Caco-2 (cell line): ENCODE data around the gene MYO9B. TPM values are rescaled to one million over a fixed set of nuclear protein-coding genes. Genes with fewer than 3 reads are reported as not detected.

ENCODE experiments used
- BruUV-seq: library from RNA; stranded (reverse); fragments of 400-500 nt; replicated peaks from 2 replicates; lab custom pipeline; 2021; lab: Mats Ljungman, UMichigan
- CTCF ChIA-PET: fragments of 300-600 bp; sonication (Branson Sonifier 250); formaldehyde crosslinking; loops from one replicate; lab custom pipeline; 2022; ENCODE audit warnings: antibody characterized with exemption; lab: Charles Lee
- POLR2A ChIA-PET: fragments of 300-600 bp; sonication (Branson Sonifier 250); formaldehyde crosslinking; loops from one replicate; lab custom pipeline; 2022; ENCODE audit warnings: antibody characterized with exemption; lab: Charles Lee
- DNase-seq, 2 experiments: peaks; one replicate each; pipeline versions ENCODE4 v3.0.0 to v3.0.0-alpha.2; 2020 to 2022
- H3K27me3 ChIP-seq: replicated peaks from 2 replicates; pipeline ENCODE4 v1.6.0; 2011; ENCODE audit warnings: low read length; ENCODE audit not compliant: control insufficient read depth, insufficient read depth
- H3K36me3 ChIP-seq: 2 replicates; pipeline ENCODE4 v1.5.1; 2011; ENCODE audit warnings: low read length; ENCODE audit not compliant: control insufficient read depth, insufficient read depth
- H3K4me1 ChIP-seq: fragments of 250-450 bp; sonication (Bioruptor Pico); 2 replicates; pipeline ENCODE4 v1.5.1; 2020; ENCODE audit warnings: mild to moderate bottlenecking
- H3K4me3 ChIP-seq: 2 replicates; pipeline ENCODE4 v1.5.1; 2011; ENCODE audit warnings: low read depth, mild to moderate bottlenecking, control low read depth, low read length
- H3K9me3 ChIP-seq: fragments of 250-450 bp; sonication (Bioruptor Pico); 2 replicates; pipeline ENCODE4 v1.5.1; 2020; ENCODE audit warnings: mild to moderate bottlenecking, moderate library complexity
- H3K27ac Mint-ChIP-seq: one replicate; pipeline ENCODE4 v1.8.0; 2022; ENCODE audit warnings: mixed read lengths; ENCODE audit not compliant: unreplicated experiment
- H3K27me3 Mint-ChIP-seq: one replicate; pipeline ENCODE4 v1.8.0; 2022; ENCODE audit warnings: mixed read lengths; ENCODE audit not compliant: insufficient read depth, unreplicated experiment
- H3K36me3 Mint-ChIP-seq: one replicate; pipeline ENCODE4 v1.8.0; 2022; ENCODE audit warnings: mild to moderate bottlenecking, mixed read lengths; ENCODE audit not compliant: insufficient read depth, unreplicated experiment
- H3K4me1 Mint-ChIP-seq: one replicate; pipeline ENCODE4 v1.8.0; 2022; ENCODE audit warnings: low read depth, mixed read lengths; ENCODE audit not compliant: unreplicated experiment
- H3K4me3 Mint-ChIP-seq: one replicate; pipeline ENCODE4 v1.8.0; 2022; ENCODE audit warnings: mild to moderate bottlenecking, moderate library complexity, mixed read lengths; ENCODE audit not compliant: unreplicated experiment
- H3K9me3 Mint-ChIP-seq: one replicate; pipeline ENCODE4 v1.8.0; 2022; ENCODE audit warnings: mixed read lengths; ENCODE audit not compliant: unreplicated experiment
- intact Hi-C: fragments of 100-400 bp; cut with micrococcal nuclease; formaldehyde crosslinking; loops from one replicate; pipeline ENCODE4 v1.10.0; 2022; ENCODE audit not compliant: unreplicated experiment
- total RNA-seq: library from RNA; stranded (reverse); gene quantifications from 2 replicates; pipeline ENCODE4 v1.2.3, GENCODE V29; 2022
- TF ChIP-seq, protein P1 (sequence below), 2 experiments: fragments of 200-600 bp in 1 of 2; IDR thresholded peaks; 1 replicate in 1 of 2; 2 replicates in 1 of 2; pipeline versions ENCODE4 v1.5.1 to v1.8.0; 2011 to 2022; ENCODE audit warnings: antibody characterized with exemption in 1 of 2, control low read depth in 1 of 2, inconsistent platforms in 1 of 2, low read depth in 1 of 2, low read length in 1 of 2, mild to moderate bottlenecking in 1 of 2, moderate library complexity in 1 of 2; ENCODE audit not compliant: insufficient read depth in 1 of 2, severe bottlenecking in 1 of 2, unreplicated experiment in 1 of 2

Gene MYO9B
- total RNA-seq, 1 experiment from 2014 or later, result 47.6 TPM

DNA sequence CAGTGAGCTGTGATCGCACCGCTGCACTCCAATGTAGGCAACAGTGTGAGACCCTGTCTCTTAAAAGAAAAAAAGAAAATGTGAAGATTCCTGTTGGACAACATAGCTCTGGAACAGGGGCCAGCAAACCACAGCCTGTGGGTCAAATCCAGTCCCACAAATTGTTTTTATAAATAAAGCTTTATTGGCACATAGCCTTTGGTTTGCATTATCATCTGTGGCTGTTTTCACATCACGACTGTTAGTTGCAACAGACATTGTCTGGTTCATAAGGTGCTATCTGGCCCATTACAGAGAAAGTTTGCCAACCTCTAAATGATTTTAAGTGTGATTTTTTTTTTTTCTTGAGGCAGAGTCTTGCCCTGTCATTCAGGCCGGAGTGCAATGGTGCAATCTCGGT, 90.1 kb downstream of the MYO9B start:
- ChIA-PET CTCF (no interaction called here), POLR2A (no interaction called here)
- Histone ChIP-seq H3K4me1 (no peaks in the 10 kb centered on the region), H3K4me3 (no peak overlapping the region), H3K36me3 (no peaks in the 10 kb centered on the region; the same call in 1 of the 2 replicates), H3K9me3 (no peaks in the 10 kb centered on the region), H3K27me3 (no peaks in the 10 kb centered on the region)
- no TSS peak for BruUV-seq
- Mint-ChIP-seq H3K4me1 (no peaks in the 10 kb centered on the region), H3K36me3 (peaks cover 48% of the 10 kb centered on the region), H3K27me3 (no peaks in the 10 kb centered on the region), H3K4me3 (no peak overlapping the region), H3K27ac (no peak overlapping the region), H3K9me3 (no peaks in the 10 kb centered on the region)
- no peak for DNase-seq
- intact Hi-C loops, result no loop called here
- TF ChIP-seq, protein P1, sequence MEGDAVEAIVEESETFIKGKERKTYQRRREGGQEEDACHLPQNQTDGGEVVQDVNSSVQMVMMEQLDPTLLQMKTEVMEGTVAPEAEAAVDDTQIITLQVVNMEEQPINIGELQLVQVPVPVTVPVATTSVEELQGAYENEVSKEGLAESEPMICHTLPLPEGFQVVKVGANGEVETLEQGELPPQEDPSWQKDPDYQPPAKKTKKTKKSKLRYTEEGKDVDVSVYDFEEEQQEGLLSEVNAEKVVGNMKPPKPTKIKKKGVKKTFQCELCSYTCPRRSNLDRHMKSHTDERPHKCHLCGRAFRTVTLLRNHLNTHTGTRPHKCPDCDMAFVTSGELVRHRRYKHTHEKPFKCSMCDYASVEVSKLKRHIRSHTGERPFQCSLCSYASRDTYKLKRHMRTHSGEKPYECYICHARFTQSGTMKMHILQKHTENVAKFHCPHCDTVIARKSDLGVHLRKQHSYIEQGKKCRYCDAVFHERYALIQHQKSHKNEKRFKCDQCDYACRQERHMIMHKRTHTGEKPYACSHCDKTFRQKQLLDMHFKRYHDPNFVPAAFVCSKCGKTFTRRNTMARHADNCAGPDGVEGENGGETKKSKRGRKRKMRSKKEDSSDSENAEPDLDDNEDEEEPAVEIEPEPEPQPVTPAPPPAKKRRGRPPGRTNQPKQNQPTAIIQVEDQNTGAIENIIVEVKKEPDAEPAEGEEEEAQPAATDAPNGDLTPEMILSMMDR (IDR thresholded peaks at IDR 0.05; ENCODE audit: insufficient read depth in 1 of 2, low read depth in 1 of 2, low read length in 1 of 2, severe bottlenecking in 1 of 2, unreplicated experiment in 1 of 2), result no peak

DNA sequence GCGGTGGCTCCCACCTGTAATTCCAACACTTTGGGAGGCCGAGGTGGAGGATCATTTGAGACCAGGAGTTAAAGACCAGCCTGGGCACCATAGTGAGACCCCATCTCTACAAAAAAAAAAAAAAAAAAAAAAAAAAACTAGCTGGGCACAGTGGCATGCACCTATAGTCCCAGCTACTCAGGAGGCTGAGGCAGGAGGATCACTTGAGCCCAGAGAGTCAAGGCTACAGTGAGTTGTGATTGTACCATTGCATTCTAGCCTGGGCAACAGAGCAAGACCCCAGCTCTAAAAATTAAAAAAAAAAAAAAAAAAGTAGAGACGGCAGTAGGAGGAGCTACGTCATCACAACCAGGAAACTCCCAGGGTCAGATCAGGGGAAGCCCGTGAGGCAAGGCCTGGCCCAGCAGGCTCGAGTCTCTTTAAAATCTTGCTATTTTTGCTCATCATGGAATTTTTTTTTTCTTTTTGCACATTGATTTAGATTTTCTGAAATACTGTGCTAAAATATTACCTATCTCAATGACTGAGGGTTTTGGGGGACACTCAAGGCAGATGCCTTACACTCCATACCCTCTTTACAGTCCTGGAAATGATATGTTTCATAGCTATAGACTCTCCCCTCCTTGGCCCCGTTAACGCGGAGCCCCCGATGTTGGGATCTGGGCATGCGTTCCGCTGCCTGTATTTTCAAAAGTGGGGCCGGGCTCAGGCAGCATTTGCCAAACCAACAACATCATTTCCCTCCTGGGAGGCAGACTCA, 95.1 kb downstream of the MYO9B start:
- Histone ChIP-seq H3K4me1 (peaks cover 5% of the 10 kb centered on the region; the same call in 1 of the 2 replicates), H3K27me3 (no peaks in the 10 kb centered on the region), H3K9me3 (no peaks in the 10 kb centered on the region), H3K36me3 (no peaks in the 10 kb centered on the region; the same call in 1 of the 2 replicates), H3K4me3 (no peak overlapping the region)
- no peak overlapping the region for H3K27ac Mint-ChIP-seq
- ChIA-PET POLR2A (interaction anchor here (0.6 kb wide), 1 partner anchor 45 kb away, joined by 3 read pairs; the partner anchor contains the start of gene USE1), CTCF (no interaction called here)
- intact Hi-C loops, result no loop called here
- peaks cover 29% of the 10 kb centered on the region for H3K36me3 Mint-ChIP-seq
- H3K9me3 Mint-ChIP-seq, result no peaks in the 10 kb centered on the region
- no TSS peak for BruUV-seq
- H3K27me3 Mint-ChIP-seq, result no peaks in the 10 kb centered on the region
- H3K4me3 Mint-ChIP-seq, result no peak overlapping the region
- DNase-seq, result no peak
- peaks cover 7% of the 10 kb centered on the region for H3K4me1 Mint-ChIP-seq
- TF ChIP-seq, protein P1 (IDR thresholded peaks at IDR 0.05; ENCODE audit: insufficient read depth in 1 of 2, low read depth in 1 of 2, low read length in 1 of 2, severe bottlenecking in 1 of 2, unreplicated experiment in 1 of 2), result no peak

DNA sequence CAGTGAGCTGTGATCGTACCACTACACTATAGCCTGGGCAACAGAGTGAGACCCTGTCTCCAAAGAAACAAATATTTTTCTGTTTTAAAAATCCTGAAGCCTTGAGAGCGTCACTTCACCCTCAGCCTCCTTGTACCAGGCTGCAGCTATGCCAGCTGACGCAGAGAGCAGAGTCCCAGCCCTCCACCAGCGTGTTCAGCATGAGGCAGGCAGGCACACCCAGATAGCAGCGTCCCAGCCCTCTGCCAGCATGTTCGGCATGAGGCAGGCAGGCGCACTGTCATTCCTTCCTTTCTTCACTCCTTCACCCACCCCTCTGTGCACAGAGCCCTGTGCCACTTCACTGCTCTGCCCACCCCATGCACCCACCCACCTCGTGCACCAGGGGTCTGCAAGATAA, 96.3 kb downstream of the MYO9B start:
- Histone ChIP-seq H3K36me3 (no peaks in the 10 kb centered on the region; the same call in 1 of the 2 replicates), H3K9me3 (no peaks in the 10 kb centered on the region), H3K27me3 (no peaks in the 10 kb centered on the region), H3K4me3 (no peak overlapping the region), H3K4me1 (peaks cover 5% of the 10 kb centered on the region; the same call in 1 of the 2 replicates)
- H3K36me3 Mint-ChIP-seq, result peaks cover 31% of the 10 kb centered on the region
- no peak overlapping the region for H3K4me3 Mint-ChIP-seq
- intact Hi-C loops, result no loop called here
- H3K27me3 Mint-ChIP-seq, result no peaks in the 10 kb centered on the region
- DNase-seq, result no peak
- H3K27ac Mint-ChIP-seq, result no peak overlapping the region
- BruUV-seq, result no TSS peak
- POLR2A ChIA-PET, result no interaction called here
- peaks cover 7% of the 10 kb centered on the region for H3K4me1 Mint-ChIP-seq
- H3K9me3 Mint-ChIP-seq, result no peaks in the 10 kb centered on the region
- TF ChIP-seq, protein P1 (IDR thresholded peaks at IDR 0.05; ENCODE audit: insufficient read depth in 1 of 2, low read depth in 1 of 2, low read length in 1 of 2, severe bottlenecking in 1 of 2, unreplicated experiment in 1 of 2), result no peak
- CTCF ChIA-PET, result no interaction called here
